Activated T-helper 17 cell treated with anti-CD3 and anti-CD28 coated beads, Interleukin-2, amount 50 U/mL, for 72 hours (primary cell): ENCODE measurements around the gene ABHD13. TPM values are rescaled to one million over a fixed set of nuclear protein-coding genes. Genes with fewer than 3 reads are reported as not detected.

ENCODE experiments used
- total RNA-seq, 2 donors: library from RNA; stranded (reverse); gene quantifications; one replicate each; pipeline ENCODE4 v1.2.3, GENCODE V29; 2022

Gene ABHD13
- total RNA-seq, 2 donors from 2014 or later: 3.7 to 4.3 TPM

Other genes starting within 250 kb of the ABHD13 start
- 1 to 10 TPM; 5.1 to 7.5 TPM for gene LIG4, start 2.9 kb upstream of the ABHD13 start, total RNA-seq
- gene TNFSF13B, start 51.3 kb downstream of the ABHD13 start, total RNA-seq: 1 to 10 TPM; 3.6 to 4.4 TPM